Spleen (tissue), 11 donors: ENCODE measurements around the gene RNF152. TPM values are rescaled to one million over a fixed set of nuclear protein-coding genes. Genes with fewer than 3 reads are reported as not detected.

Experiments
- DNase-seq: peaks from one replicate; pipeline ENCODE4 v3.0.0-alpha.2; 2020
- H3K27ac ChIP-seq, 8 donors: fragments of 200-600 bp; sonication (generic) in 7 of 8; 1 replicate in 4 of 8; 2 replicates in 4 of 8; pipeline versions ENCODE4 v1.5.0 to v1.8.0; 2016 to 2021; ENCODE audit warnings: inconsistent platforms in 4 of 8, mild to moderate bottlenecking in 4 of 8, moderate library complexity in 1 of 8
- H3K27me3 ChIP-seq, 7 donors: fragments of 200-600 bp; sonication (generic) in 6 of 7; replicated peaks in 1 of 7; 1 replicate in 4 of 7; 2 replicates in 3 of 7; pipeline versions ENCODE4 v1.5.0 to v1.8.0; 2016 to 2021; ENCODE audit warnings: inconsistent platforms in 3 of 7, mild to moderate bottlenecking in 1 of 7
- H3K36me3 ChIP-seq, 6 donors: fragments of 200-600 bp; sonication (generic) in 5 of 6; 1 replicate in 4 of 6; 2 replicates in 2 of 6; pipeline versions ENCODE4 v1.5.0 to v1.8.0; 2016 to 2021; ENCODE audit warnings: inconsistent platforms in 2 of 6
- H3K4me1 ChIP-seq, 6 donors: fragments of 200-600 bp; sonication (generic) in 5 of 6; 1 replicate in 3 of 6; 2 replicates in 3 of 6; pipeline versions ENCODE4 v1.5.0 to v1.8.0; 2016 to 2021; ENCODE audit warnings: inconsistent platforms in 3 of 6
- H3K4me3 ChIP-seq, 8 donors: fragments of 200-600 bp; sonication (generic) in 7 of 8; 1 replicate in 4 of 8; 2 replicates in 4 of 8; pipeline versions ENCODE4 v1.5.0 to v1.8.0; 2016 to 2021; ENCODE audit warnings: inconsistent platforms in 4 of 8, mild to moderate bottlenecking in 4 of 8, moderate library complexity in 2 of 8
- H3K9me3 ChIP-seq, 8 donors: fragments of 200-600 bp; sonication (generic) in 7 of 8; 1 replicate in 4 of 8; 2 replicates in 4 of 8; pipeline versions ENCODE4 v1.5.0 to v1.8.0; 2016 to 2021; ENCODE audit warnings: inconsistent platforms in 4 of 8
- POLR2A ChIP-seq, 3 donors: fragments of 450-650 bp; IDR thresholded peaks; one replicate each; pipeline ENCODE4 v1.5.1; 2017; ENCODE audit warnings: antibody characterized with exemption in 3 of 3, mild to moderate bottlenecking in 1 of 3
- POLR2AphosphoS5 ChIP-seq, 3 donors: sonication (generic); formaldehyde crosslinking; IDR thresholded peaks; one replicate each; pipeline ENCODE4 v1.5.1; 2017; ENCODE audit warnings: antibody characterized with exemption in 3 of 3
- intact Hi-C: fragments of 100-400 bp; cut with DNase I; formaldehyde crosslinking; loops from one replicate; pipeline ENCODE4 v1.15.0; 2023; ENCODE audit warnings: low total_unique reads
- polyA plus RNA-seq, 3 donors: library from polyadenylated mRNA; stranded (reverse); fragments of 200-250 nt; gene quantifications; one replicate each; pipeline ENCODE4 v1.2.1, GENCODE V29; 2013
- total RNA-seq, 7 donors: library from RNA; depleted of rRNA in 3 of 7; stranded (reverse); fragments of >200 nt in 3 of 7; fragmentation: NEBNext Ultra II Directional in 4 of 7; extraction: Animal tissue kit (Norgen Biotek cat#: 25700) in 4 of 7; gene quantifications; one replicate each; pipeline versions ENCODE4 v1.1.0 to v1.2.1, GENCODE V29; 2016 to 2021
- TF ChIP-seq, protein P1 (sequence below), 11 experiments: fragments of 200-600 bp in 7 of 11; fragments of 450-650 bp in 4 of 11; sonication (generic) in 4 of 11; IDR thresholded peaks in 8 of 11; conservative IDR thresholded peaks in 3 of 11; 1 replicate in 7 of 11; 2 replicates in 4 of 11; pipeline versions ENCODE4 v1.4.0 to v1.8.0; 2016 to 2021; ENCODE audit warnings: antibody characterized with exemption in 11 of 11, inconsistent platforms in 4 of 11, mild to moderate bottlenecking in 1 of 11
- donor health status: healthy with polysubstance abuse.
- donor health status: DM: no; HTN: no; CAD: no; lungs with moderate emphysema.
- donor health status: DM: no; HTN: no; CAD: no.
- donor health status: Bipolar disorder and iron deficiency.
- donor health status: healthy.
- donor health status: DM: no; HTN: no; CAD: no.
- donor health status: DM: yes; HTN: yes; CAD: no.

The RNF152 gene
- total and polyA plus RNA-seq, 10 donors: 0.15 to 7.1 (median 2.2) TPM

GRCh38 chr18:61761875-61762274 is 130.9 kb downstream of the RNF152 start:
- Histone ChIP-seq H3K36me3 (no peaks in the 10 kb centered on the region), H3K4me3 (no peak overlapping the region), H3K4me1 (no peaks in the 10 kb centered on the region), H3K27ac (no peak overlapping the region), H3K9me3 (no peaks in the 10 kb centered on the region), H3K27me3 (no peaks in the 10 kb centered on the region)
- intact Hi-C loops: no loop called here
- no peak for TF ChIP-seq POLR2AphosphoS5 (IDR thresholded peaks at IDR 0.05)
- no peak for TF ChIP-seq POLR2A (IDR thresholded peaks at IDR 0.05)
- TF ChIP-seq, protein P1, sequence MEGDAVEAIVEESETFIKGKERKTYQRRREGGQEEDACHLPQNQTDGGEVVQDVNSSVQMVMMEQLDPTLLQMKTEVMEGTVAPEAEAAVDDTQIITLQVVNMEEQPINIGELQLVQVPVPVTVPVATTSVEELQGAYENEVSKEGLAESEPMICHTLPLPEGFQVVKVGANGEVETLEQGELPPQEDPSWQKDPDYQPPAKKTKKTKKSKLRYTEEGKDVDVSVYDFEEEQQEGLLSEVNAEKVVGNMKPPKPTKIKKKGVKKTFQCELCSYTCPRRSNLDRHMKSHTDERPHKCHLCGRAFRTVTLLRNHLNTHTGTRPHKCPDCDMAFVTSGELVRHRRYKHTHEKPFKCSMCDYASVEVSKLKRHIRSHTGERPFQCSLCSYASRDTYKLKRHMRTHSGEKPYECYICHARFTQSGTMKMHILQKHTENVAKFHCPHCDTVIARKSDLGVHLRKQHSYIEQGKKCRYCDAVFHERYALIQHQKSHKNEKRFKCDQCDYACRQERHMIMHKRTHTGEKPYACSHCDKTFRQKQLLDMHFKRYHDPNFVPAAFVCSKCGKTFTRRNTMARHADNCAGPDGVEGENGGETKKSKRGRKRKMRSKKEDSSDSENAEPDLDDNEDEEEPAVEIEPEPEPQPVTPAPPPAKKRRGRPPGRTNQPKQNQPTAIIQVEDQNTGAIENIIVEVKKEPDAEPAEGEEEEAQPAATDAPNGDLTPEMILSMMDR (IDR thresholded peaks at IDR 0.05 in 8 of 11, conservative IDR thresholded peaks at IDR 0.05 in 3 of 11): no peak
- no peak for DNase-seq
